Measurements from ENCODE around the gene NR1H4. TPM values are rescaled to one million over a fixed set of nuclear protein-coding genes. Genes with fewer than 3 reads are reported as not detected.
A peak's percentile ranks its signal among the peaks of the same experiment; 100 is the strongest.

NR1H4 gene
- polyA plus RNA-seq, 3 donors: not detected

DNA sequence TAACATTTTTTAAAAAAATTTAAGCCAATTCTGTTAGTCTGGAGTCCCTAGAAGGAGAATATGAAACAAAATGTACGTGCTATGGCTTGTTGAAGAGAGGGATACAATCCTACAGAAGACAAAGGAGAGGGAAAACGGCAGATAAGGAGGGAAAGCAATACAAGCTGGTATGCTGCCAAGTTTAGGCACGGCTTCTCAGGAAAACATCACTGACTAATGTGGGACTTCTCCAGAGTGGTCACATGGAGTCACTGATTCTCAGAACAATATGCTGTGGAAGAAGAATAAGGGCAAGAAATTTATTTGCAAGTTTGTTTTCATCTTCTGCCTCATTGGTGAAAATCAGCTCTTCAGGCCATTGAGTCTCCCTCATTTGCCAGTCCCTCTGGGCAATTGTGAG is 22.9 kb upstream of the NR1H4 start:
- H3K36me3 ChIP-seq (replicated peaks in 1 of 2; ENCODE audit: control insufficient read depth in 1 of 2, insufficient read depth in 2 of 2, low read length in 2 of 2): no peaks in the 10 kb centered on the region
- H3K9me3 Mint-ChIP-seq: peaks cover 0 to 2% (median 0%) of the 10 kb centered on the region in 7 donors
- 84% methylated on average over 3 of the region's 3 CpGs for WGBS (ENCODE audit: insufficient coverage)
- TF ChIP-seq, protein P1, sequence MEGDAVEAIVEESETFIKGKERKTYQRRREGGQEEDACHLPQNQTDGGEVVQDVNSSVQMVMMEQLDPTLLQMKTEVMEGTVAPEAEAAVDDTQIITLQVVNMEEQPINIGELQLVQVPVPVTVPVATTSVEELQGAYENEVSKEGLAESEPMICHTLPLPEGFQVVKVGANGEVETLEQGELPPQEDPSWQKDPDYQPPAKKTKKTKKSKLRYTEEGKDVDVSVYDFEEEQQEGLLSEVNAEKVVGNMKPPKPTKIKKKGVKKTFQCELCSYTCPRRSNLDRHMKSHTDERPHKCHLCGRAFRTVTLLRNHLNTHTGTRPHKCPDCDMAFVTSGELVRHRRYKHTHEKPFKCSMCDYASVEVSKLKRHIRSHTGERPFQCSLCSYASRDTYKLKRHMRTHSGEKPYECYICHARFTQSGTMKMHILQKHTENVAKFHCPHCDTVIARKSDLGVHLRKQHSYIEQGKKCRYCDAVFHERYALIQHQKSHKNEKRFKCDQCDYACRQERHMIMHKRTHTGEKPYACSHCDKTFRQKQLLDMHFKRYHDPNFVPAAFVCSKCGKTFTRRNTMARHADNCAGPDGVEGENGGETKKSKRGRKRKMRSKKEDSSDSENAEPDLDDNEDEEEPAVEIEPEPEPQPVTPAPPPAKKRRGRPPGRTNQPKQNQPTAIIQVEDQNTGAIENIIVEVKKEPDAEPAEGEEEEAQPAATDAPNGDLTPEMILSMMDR (IDR thresholded peaks at IDR 0.05): no peak
- H3K27ac Mint-ChIP-seq: peak overlapping the region in 1 of 7 donors; percentile 5
- H3K4me3 ChIP-seq (replicated peaks in 1 of 3; ENCODE audit: low read depth in 2 of 3, low read length in 3 of 3): no peak overlapping the region
- H3K4me1 Mint-ChIP-seq: peaks cover 8% of the 10 kb centered on the region
- H3K9ac ChIP-seq (ENCODE audit: insufficient read depth, low read length, poor library complexity, severe bottlenecking): no peak overlapping the region
- H3K9me3 ChIP-seq (replicated peaks in 1 of 2; ENCODE audit: control insufficient read depth in 1 of 2, insufficient read depth in 1 of 2, low read length in 2 of 2): no peaks in the 10 kb centered on the region
- intact Hi-C loops (cut with micrococcal nuclease): no loop called here
- no peak for DNase-seq
- no peaks in the 10 kb centered on the region for H3K36me3 Mint-ChIP-seq
- H2AFZ ChIP-seq (ENCODE audit: insufficient read depth, low read depth, low read length, poor library complexity, severe bottlenecking): no peak overlapping the region
- no peaks in the 10 kb centered on the region for H3K27me3 ChIP-seq (ENCODE audit: control insufficient read depth in 2 of 2, insufficient read depth in 2 of 2, low read length in 2 of 2)
- H4K20me1 ChIP-seq (ENCODE audit: insufficient read depth, low read length): no peaks in the 10 kb centered on the region
- H3K79me2 ChIP-seq (ENCODE audit: insufficient read depth, low read length): no peaks in the 10 kb centered on the region
- H3K4me3 Mint-ChIP-seq: no peak overlapping the region
- peaks cover 0 to 7% (median 4%) of the 10 kb centered on the region in 3 donors for H3K27me3 Mint-ChIP-seq (ENCODE audit: low read depth in 3 of 3)
- H3K4me2 ChIP-seq (replicated peaks; ENCODE audit: extremely low read depth, low read length, poor library complexity, severe bottlenecking): no peak overlapping the region
- peaks cover 0 to 5% of the 10 kb centered on the region in 2 donors for H3K4me1 ChIP-seq (ENCODE audit: control insufficient read depth in 1 of 2, insufficient read depth in 2 of 2, low read length in 2 of 2)
- H3K27ac ChIP-seq (ENCODE audit: low read depth in 1 of 2, low read length in 2 of 2): no peak overlapping the region

DNA sequence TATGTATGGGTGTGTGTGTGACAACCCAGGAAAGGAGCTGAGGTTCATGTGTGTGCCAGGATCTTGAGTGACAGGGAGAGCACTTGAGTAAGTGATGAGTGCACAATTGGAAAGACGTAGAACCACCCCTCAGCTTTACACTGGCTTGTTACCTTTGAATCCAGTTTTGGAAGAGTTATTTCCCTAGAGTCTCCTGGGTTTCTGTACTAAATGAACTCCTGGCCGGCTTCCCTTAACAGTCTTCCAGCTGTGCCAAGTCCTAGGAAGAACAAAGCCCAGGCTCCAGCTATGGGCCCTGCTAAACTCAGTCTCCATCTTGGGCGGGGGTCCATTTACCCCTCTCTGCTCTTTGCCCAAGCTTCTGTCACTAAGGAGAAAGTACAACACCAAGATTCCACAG is 19.7 kb upstream of the NR1H4 start:
- H3K9ac ChIP-seq (ENCODE audit: insufficient read depth, low read length, poor library complexity, severe bottlenecking): no peak overlapping the region
- H3K79me2 ChIP-seq (ENCODE audit: insufficient read depth, low read length): no peaks in the 10 kb centered on the region
- Mint-ChIP-seq H3K4me3 (no peak overlapping the region), H3K27me3 (ENCODE audit: low read depth in 3 of 3) (peaks cover 0 to 8% (median 4%) of the 10 kb centered on the region in 3 donors), H3K4me1 (no peaks in the 10 kb centered on the region), H3K27ac (no peak overlapping the region), H3K36me3 (no peaks in the 10 kb centered on the region), H3K9me3 (peaks cover 0 to 2% (median 0%) of the 10 kb centered on the region in 7 donors)
- H3K27me3 ChIP-seq (ENCODE audit: control insufficient read depth in 2 of 2, insufficient read depth in 2 of 2, low read length in 2 of 2): no peaks in the 10 kb centered on the region
- H3K9me3 ChIP-seq (replicated peaks in 1 of 2; ENCODE audit: control insufficient read depth in 1 of 2, insufficient read depth in 1 of 2, low read length in 2 of 2): no peaks in the 10 kb centered on the region
- no peak overlapping the region for H2AFZ ChIP-seq (ENCODE audit: insufficient read depth, low read depth, low read length, poor library complexity, severe bottlenecking)
- H4K20me1 ChIP-seq (ENCODE audit: insufficient read depth, low read length): no peaks in the 10 kb centered on the region
- H3K36me3 ChIP-seq (replicated peaks in 1 of 2; ENCODE audit: control insufficient read depth in 1 of 2, insufficient read depth in 2 of 2, low read length in 2 of 2): no peaks in the 10 kb centered on the region
- DNase-seq: no peak
- no peak overlapping the region for H3K4me2 ChIP-seq (replicated peaks; ENCODE audit: extremely low read depth, low read length, poor library complexity, severe bottlenecking)
- TF ChIP-seq, protein P1 (IDR thresholded peaks at IDR 0.05): no peak
- intact Hi-C loops (cut with micrococcal nuclease): no loop called here
- H3K4me3 ChIP-seq (replicated peaks in 1 of 3; ENCODE audit: low read depth in 2 of 3, low read length in 3 of 3): no peak overlapping the region
- 88% methylated on average over 1 of the region's 3 CpGs for WGBS (ENCODE audit: insufficient coverage)
- H3K4me1 ChIP-seq (ENCODE audit: control insufficient read depth in 1 of 2, insufficient read depth in 2 of 2, low read length in 2 of 2): no peaks in the 10 kb centered on the region
- no peak overlapping the region for H3K27ac ChIP-seq (ENCODE audit: low read depth in 1 of 2, low read length in 2 of 2)
